GM19395 (cell line): ENCODE measurements around the gene CGN.
"Not testable (repeated sequence)": the region's sequence is repeated elsewhere in the genome, so short reads cannot be mapped to it uniquely, and the experiment has no call there.

Experiments used
- ATAC-seq: cut with Tn5 transposase; IDR thresholded peaks from one replicate; pipeline ENCODE4 v1.9.1; 2021; ENCODE audit warnings: mild to moderate bottlenecking, moderate library complexity; ENCODE audit not compliant: unreplicated experiment

The CGN gene

GRCh38 chr1:151522427-151522826 lies 11.2 kb downstream of the CGN start:
- not testable (repeated sequence) for ATAC-seq

GRCh38 chr1:151523326-151523725 lies 12.1 kb downstream of the CGN start:
- no peak for ATAC-seq

- ATAC-seq = no peak
Measured at GRCh38 chr1:151524736-151525135, 13.5 kb downstream of the CGN start.

- no peak for ATAC-seq
Measured at GRCh38 chr1:151526735-151527525, 15.7 kb downstream of the CGN start.

- ATAC-seq = no peak
Measured at GRCh38 chr1:151529211-151529702, 18.1 kb downstream of the CGN start.

- no peak for ATAC-seq
Measured at GRCh38 chr1:151529781-151530180, 18.6 kb downstream of the CGN start.

GRCh38 chr1:151530461-151530860 lies 19.3 kb downstream of the CGN start:
- no peak for ATAC-seq

- no peak for ATAC-seq
Measured at GRCh38 chr1:151533870-151534269, 22.7 kb downstream of the CGN start.

GRCh38 chr1:151534662-151535278 lies 23.6 kb downstream of the CGN start:
- no peak for ATAC-seq

- ATAC-seq = no peak
Measured at GRCh38 chr1:151535326-151536271, 24.4 kb downstream of the CGN start.

- ATAC-seq = no peak
Measured at GRCh38 chr1:151536499-151536898, 25.3 kb downstream of the CGN start.

GRCh38 chr1:151537112-151537511 lies 25.9 kb downstream of the CGN start:
- ATAC-seq = no peak

GRCh38 chr1:151539321-151540020 lies 28.3 kb downstream of the CGN start:
- ATAC-seq = peak; percentile 38

- ATAC-seq = peak; percentile 96
Measured at GRCh38 chr1:151540021-151540981, 29.1 kb downstream of the CGN start, which contains the start of gene TUFT1. TUFT1 (plus strand) TSS chr1:151540309; CDS start chr1:151540367, 58 bp downstream.

- ATAC-seq = no peak
Measured at GRCh38 chr1:151540982-151541377, 29.8 kb downstream of the CGN start.

GRCh38 chr1:151541752-151542151 lies 30.6 kb downstream of the CGN start:
- ATAC-seq = no peak

- ATAC-seq = no peak
Measured at GRCh38 chr1:151542710-151543129, 31.5 kb downstream of the CGN start.

GRCh38 chr1:151545542-151545941 lies 34.4 kb downstream of the CGN start:
- ATAC-seq = no peak
